Measurements from ENCODE around the gene NUP50.

The NUP50 gene

DNA sequence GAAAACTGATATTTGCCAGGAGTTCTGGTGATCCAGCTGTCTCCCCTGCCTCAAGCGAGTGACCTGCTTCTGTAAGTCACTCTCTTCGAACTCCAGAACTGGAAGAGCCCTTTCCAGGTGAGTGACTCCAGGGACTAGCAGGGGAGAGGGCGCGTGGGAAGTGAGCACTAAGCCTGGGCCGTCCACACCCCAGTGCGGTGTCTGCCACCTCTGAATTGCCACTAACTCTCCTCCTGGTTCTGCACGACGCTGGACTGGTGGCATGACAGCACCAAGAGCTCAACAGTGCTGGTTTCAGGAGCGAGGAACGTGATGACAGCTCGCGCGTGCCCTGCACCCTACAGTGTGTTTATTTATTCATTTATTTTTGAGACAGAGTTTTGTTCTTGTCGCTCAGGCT lies 54.1 kb downstream of the NUP50 start:
- Histone ChIP-seq H2BK12ac (ENCODE audit: low read length) (no peak overlapping the region), H3K79me1 (ENCODE audit: low read length) (no peaks in the 10 kb centered on the region), H3K36me3 (ENCODE audit: control insufficient read depth in 1 of 2, insufficient read depth in 2 of 2, low read length in 2 of 2) (no peaks in the 10 kb centered on the region), H4K91ac (ENCODE audit: low read depth, low read length) (no peak overlapping the region), H2AK5ac (ENCODE audit: low read length) (no peak overlapping the region), H2BK5ac (ENCODE audit: low read depth, low read length, poor library complexity) (no peak overlapping the region), H3K4me1 (ENCODE audit: control insufficient read depth in 1 of 2, insufficient read depth in 2 of 2, low read length in 2 of 2) (peaks cover 1 to 4% of the 10 kb centered on the region in 2 experiments), H3K23ac (ENCODE audit: low read length) (no peak overlapping the region), H3K4ac (ENCODE audit: low read depth, low read length) (no peak overlapping the region), H3K4me2 (ENCODE audit: low read length) (no peak overlapping the region), H2AFZ (ENCODE audit: insufficient read depth, low read length, poor library complexity) (no peak overlapping the region), H3K4me3 (ENCODE audit: low read depth, low read length) (peak overlapping the region; percentile 8), H3K14ac (ENCODE audit: low read length) (no peak overlapping the region), H2BK120ac (ENCODE audit: insufficient read depth, low read length, poor library complexity) (no peak overlapping the region), H3K9me3 (ENCODE audit: insufficient read depth, low read depth, low read length) (no peaks in the 10 kb centered on the region), H3K27me3 (ENCODE audit: insufficient read depth, low read length) (no peaks in the 10 kb centered on the region), H3K9ac (ENCODE audit: low read length) (no peak overlapping the region), H4K12ac (ENCODE audit: low read depth, low read length) (no peak overlapping the region), H3K27ac (ENCODE audit: low read depth, low read length) (no peak overlapping the region), H3K79me2 (ENCODE audit: control insufficient read depth, insufficient read depth, low read length, poor library complexity) (no peaks in the 10 kb centered on the region), H4K8ac (ENCODE audit: low read depth, low read length) (no peak overlapping the region), H3K18ac (ENCODE audit: low read length) (no peak overlapping the region)
- no peak for DNase-seq
- WGBS (ENCODE audit: extremely low coverage, insufficient coverage, insufficient read length) = no CpG with 5 or more reads among the region's 14 CpGs

DNA sequence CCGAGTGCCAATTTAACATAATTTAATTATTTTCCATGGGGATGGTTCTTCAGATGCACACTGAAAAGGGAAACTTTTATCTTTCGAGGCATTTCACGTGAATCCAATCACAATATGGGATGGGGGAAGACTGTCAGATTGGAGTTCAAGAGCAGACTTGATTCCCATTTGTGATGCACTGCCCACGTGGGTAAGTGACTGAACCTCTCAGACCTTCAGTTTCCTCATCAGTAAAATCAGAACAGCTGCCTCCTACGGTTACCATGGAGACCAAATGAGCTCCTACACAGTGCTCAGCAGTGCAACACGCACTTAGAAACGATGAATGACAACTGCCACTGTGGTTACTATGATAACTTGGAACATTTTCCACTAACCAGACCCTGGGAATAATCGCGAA lies 55.3 kb downstream of the NUP50 start:
- H3K27me3 ChIP-seq (ENCODE audit: insufficient read depth, low read length) = no peaks in the 10 kb centered on the region
- no peak overlapping the region for H2BK5ac ChIP-seq (ENCODE audit: low read depth, low read length, poor library complexity)
- no peak overlapping the region for H3K4me3 ChIP-seq (ENCODE audit: low read depth, low read length)
- H2BK120ac ChIP-seq (ENCODE audit: insufficient read depth, low read length, poor library complexity) = no peak overlapping the region
- no peak overlapping the region for H3K27ac ChIP-seq (ENCODE audit: low read depth, low read length)
- no peak overlapping the region for H3K18ac ChIP-seq (ENCODE audit: low read length)
- no peaks in the 10 kb centered on the region for H3K79me2 ChIP-seq (ENCODE audit: control insufficient read depth, insufficient read depth, low read length, poor library complexity)
- no peaks in the 10 kb centered on the region for H3K36me3 ChIP-seq (ENCODE audit: control insufficient read depth in 1 of 2, insufficient read depth in 2 of 2, low read length in 2 of 2)
- no peak overlapping the region for H3K4me2 ChIP-seq (ENCODE audit: low read length)
- H4K12ac ChIP-seq (ENCODE audit: low read depth, low read length) = no peak overlapping the region
- no peaks in the 10 kb centered on the region for H3K9me3 ChIP-seq (ENCODE audit: insufficient read depth, low read depth, low read length)
- peaks cover 0 to 2% of the 10 kb centered on the region in 2 experiments for H3K4me1 ChIP-seq (ENCODE audit: control insufficient read depth in 1 of 2, insufficient read depth in 2 of 2, low read length in 2 of 2)
- H2AK5ac ChIP-seq (ENCODE audit: low read length) = no peak overlapping the region
- H3K79me1 ChIP-seq (ENCODE audit: low read length) = no peaks in the 10 kb centered on the region
- no peak overlapping the region for H3K14ac ChIP-seq (ENCODE audit: low read length)
- H2AFZ ChIP-seq (ENCODE audit: insufficient read depth, low read length, poor library complexity) = no peak overlapping the region
- H2BK12ac ChIP-seq (ENCODE audit: low read length) = no peak overlapping the region
- H3K4ac ChIP-seq (ENCODE audit: low read depth, low read length) = no peak overlapping the region
- no peak overlapping the region for H4K8ac ChIP-seq (ENCODE audit: low read depth, low read length)
- no peak overlapping the region for H3K9ac ChIP-seq (ENCODE audit: low read length)
- no CpG with 5 or more reads among the region's 9 CpGs for WGBS (ENCODE audit: extremely low coverage, insufficient coverage, insufficient read length)
- no peak overlapping the region for H4K91ac ChIP-seq (ENCODE audit: low read depth, low read length)
- peak overlapping the region; percentile 47 for H3K23ac ChIP-seq (ENCODE audit: low read length)
- peak; percentile 81 to 95 for DNase-seq

- no peak overlapping the region for H3K14ac ChIP-seq (ENCODE audit: low read length)
- no peaks in the 10 kb centered on the region for H3K27me3 ChIP-seq (ENCODE audit: insufficient read depth, low read length)
- H3K4ac ChIP-seq (ENCODE audit: low read depth, low read length) = no peak overlapping the region
- no peak overlapping the region for H3K9ac ChIP-seq (ENCODE audit: low read length)
- no peak overlapping the region for H4K91ac ChIP-seq (ENCODE audit: low read depth, low read length)
- no peak overlapping the region for H2AFZ ChIP-seq (ENCODE audit: insufficient read depth, low read length, poor library complexity)
- no peaks in the 10 kb centered on the region for H3K9me3 ChIP-seq (ENCODE audit: insufficient read depth, low read depth, low read length)
- H3K36me3 ChIP-seq (ENCODE audit: control insufficient read depth in 1 of 2, insufficient read depth in 2 of 2, low read length in 2 of 2) = peaks cover 0 to 3% of the 10 kb centered on the region in 2 experiments
- no peak for DNase-seq
- H3K27ac ChIP-seq (ENCODE audit: low read depth, low read length) = no peak overlapping the region
- H4K12ac ChIP-seq (ENCODE audit: low read depth, low read length) = no peak overlapping the region
- H4K8ac ChIP-seq (ENCODE audit: low read depth, low read length) = no peak overlapping the region
- H2AK5ac ChIP-seq (ENCODE audit: low read length) = no peak overlapping the region
- peaks cover 11 to 12% of the 10 kb centered on the region in 2 experiments for H3K4me1 ChIP-seq (ENCODE audit: control insufficient read depth in 1 of 2, insufficient read depth in 2 of 2, low read length in 2 of 2)
- no peaks in the 10 kb centered on the region for H3K79me2 ChIP-seq (ENCODE audit: control insufficient read depth, insufficient read depth, low read length, poor library complexity)
- H3K4me2 ChIP-seq (ENCODE audit: low read length) = no peak overlapping the region
- H3K18ac ChIP-seq (ENCODE audit: low read length) = no peak overlapping the region
- H3K23ac ChIP-seq (ENCODE audit: low read length) = no peak overlapping the region
- no peak overlapping the region for H2BK120ac ChIP-seq (ENCODE audit: insufficient read depth, low read length, poor library complexity)
- no peaks in the 10 kb centered on the region for H3K79me1 ChIP-seq (ENCODE audit: low read length)
- no peak overlapping the region for H3K4me3 ChIP-seq (ENCODE audit: low read depth, low read length)
- WGBS (ENCODE audit: extremely low coverage, insufficient coverage, insufficient read length) = no CpG with 5 or more reads among the region's 5 CpGs
- H2BK5ac ChIP-seq (ENCODE audit: low read depth, low read length, poor library complexity) = no peak overlapping the region
- no peak overlapping the region for H2BK12ac ChIP-seq (ENCODE audit: low read length)
Observed at GRCh38 chr22:45221201-45221600, 57.5 kb downstream of the NUP50 start.

DNA sequence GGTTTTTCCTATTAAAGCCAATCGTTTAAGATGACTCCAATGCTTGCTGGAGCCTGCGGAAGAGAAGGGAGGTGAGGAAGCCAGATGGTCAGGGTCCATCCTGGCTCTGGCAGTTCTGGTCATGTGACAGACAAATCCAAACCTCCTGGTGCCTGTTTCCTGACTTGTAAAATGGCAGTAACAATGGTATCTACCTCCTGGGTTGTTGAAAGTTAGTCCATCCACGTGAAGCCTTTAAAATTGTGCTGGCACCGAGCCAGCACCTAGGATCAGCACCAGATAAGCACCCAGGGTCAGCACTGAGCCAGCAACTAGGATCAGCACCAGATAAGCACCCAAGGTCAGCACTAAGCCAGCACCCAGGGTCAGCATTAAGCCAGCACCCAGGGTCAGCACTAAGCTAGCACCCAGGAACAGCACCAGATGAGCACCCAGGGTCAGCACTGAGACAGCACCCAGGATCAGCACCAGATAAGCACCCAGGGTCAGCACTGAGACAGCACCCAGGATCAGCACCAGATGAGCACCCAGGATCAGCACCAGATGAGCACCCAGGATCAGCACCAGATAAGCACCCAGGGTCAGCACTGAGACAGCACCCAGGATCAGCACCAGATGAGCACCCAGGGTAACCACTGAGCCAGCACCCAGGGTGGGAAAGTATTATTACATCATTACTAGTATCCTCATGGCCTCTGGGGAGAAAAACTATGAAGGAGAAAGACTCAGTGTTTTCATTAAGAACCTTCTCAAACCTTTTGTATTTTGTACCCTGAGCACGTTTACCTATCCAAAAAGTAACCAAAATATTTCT lies 59.8 kb downstream of the NUP50 start:
- no peak overlapping the region for H3K18ac ChIP-seq (ENCODE audit: low read length)

More for the DNA sequence above, 59.8 kb downstream of the NUP50 start:
- peaks cover 11 to 12% of the 10 kb centered on the region in 2 experiments for H3K4me1 ChIP-seq (ENCODE audit: control insufficient read depth in 1 of 2, insufficient read depth in 2 of 2, low read length in 2 of 2)
- no peak overlapping the region for H4K8ac ChIP-seq (ENCODE audit: low read depth, low read length)
- no peak overlapping the region for H3K4me2 ChIP-seq (ENCODE audit: low read length)
- no CpG with 5 or more reads among the region's 5 CpGs for WGBS (ENCODE audit: extremely low coverage, insufficient coverage, insufficient read length)
- no peak overlapping the region for H4K12ac ChIP-seq (ENCODE audit: low read depth, low read length)
- no peak overlapping the region for H3K4me3 ChIP-seq (ENCODE audit: low read depth, low read length)
- no peak overlapping the region for H2BK5ac ChIP-seq (ENCODE audit: low read depth, low read length, poor library complexity)
- no peaks in the 10 kb centered on the region for H3K27me3 ChIP-seq (ENCODE audit: insufficient read depth, low read length)
- DNase-seq = no peak
- H4K91ac ChIP-seq (ENCODE audit: low read depth, low read length) = no peak overlapping the region
- no peak overlapping the region for H3K27ac ChIP-seq (ENCODE audit: low read depth, low read length)
- H2BK120ac ChIP-seq (ENCODE audit: insufficient read depth, low read length, poor library complexity) = no peak overlapping the region
- no peaks in the 10 kb centered on the region for H3K79me2 ChIP-seq (ENCODE audit: control insufficient read depth, insufficient read depth, low read length, poor library complexity)
- no peak overlapping the region for H2AFZ ChIP-seq (ENCODE audit: insufficient read depth, low read length, poor library complexity)
- H3K9me3 ChIP-seq (ENCODE audit: insufficient read depth, low read depth, low read length) = no peaks in the 10 kb centered on the region
- H3K23ac ChIP-seq (ENCODE audit: low read length) = no peak overlapping the region
- H2AK5ac ChIP-seq (ENCODE audit: low read length) = no peak overlapping the region
- no peak overlapping the region for H3K4ac ChIP-seq (ENCODE audit: low read depth, low read length)
- H3K36me3 ChIP-seq (ENCODE audit: control insufficient read depth in 1 of 2, insufficient read depth in 2 of 2, low read length in 2 of 2) = peaks cover 0 to 8% of the 10 kb centered on the region in 2 experiments
- no peak overlapping the region for H3K14ac ChIP-seq (ENCODE audit: low read length)
- no peak overlapping the region for H3K9ac ChIP-seq (ENCODE audit: low read length)
- H3K79me1 ChIP-seq (ENCODE audit: low read length) = no peaks in the 10 kb centered on the region
- H2BK12ac ChIP-seq (ENCODE audit: low read length) = no peak overlapping the region
